Mesothelial cell of epicardium (in vitro differentiated cells): ENCODE results near the gene PADI3. TPM values are rescaled to one million over a fixed set of nuclear protein-coding genes. Genes with fewer than 3 reads are reported as not detected.

Source experiments
- DNase-seq, 2 experiments: peaks; one replicate each; pipeline ENCODE4 v3.0.0; 2021; ENCODE audit warnings: low spot score in 2 of 2; ENCODE audit not compliant: unreplicated experiment in 2 of 2
- H3K27ac Mint-ChIP-seq: 2 replicates; pipeline ENCODE4 v1.8.0; 2021; ENCODE audit warnings: mixed read lengths
- H3K27me3 Mint-ChIP-seq: 2 replicates; pipeline ENCODE4 v1.8.0; 2021; ENCODE audit warnings: low read depth, mixed read lengths
- H3K36me3 Mint-ChIP-seq: 2 replicates; pipeline ENCODE4 v1.8.0; 2021; ENCODE audit warnings: mixed read lengths
- H3K4me1 Mint-ChIP-seq: 2 replicates; pipeline ENCODE4 v1.8.0; 2021; ENCODE audit warnings: mixed read lengths
- H3K4me3 Mint-ChIP-seq: 2 replicates; pipeline ENCODE4 v1.8.0; 2021; ENCODE audit warnings: mild to moderate bottlenecking, moderate library complexity, mixed read lengths
- H3K9me3 Mint-ChIP-seq: 2 replicates; pipeline ENCODE4 v1.8.0; 2021; ENCODE audit warnings: mixed read lengths
- CTCF ChIP-seq: fragments of 200-600 bp; sonication (generic); IDR thresholded peaks from one replicate; pipeline ENCODE4 v1.5.0; 2021; ENCODE audit warnings: antibody characterized with exemption; ENCODE audit not compliant: unreplicated experiment
- total RNA-seq: library from RNA; stranded (reverse); gene quantifications from 3 replicates; pipeline ENCODE4 v1.2.1, GENCODE V29; 2021

PADI3 gene
- total RNA-seq, 1 donor from 2014 or later, result not detected

- Mint-ChIP-seq H3K4me1 (no peaks in the 10 kb centered on the region), H3K9me3 (no peaks in the 10 kb centered on the region), H3K4me3 (no peak overlapping the region), H3K27me3 (peaks cover 6% of the 10 kb centered on the region), H3K27ac (no peak overlapping the region), H3K36me3 (no peaks in the 10 kb centered on the region)
- no peak for DNase-seq
- no peak for TF ChIP-seq CTCF
Measured at GRCh38 chr1:17273096-17273495, 24.2 kb downstream of the PADI3 start.

GRCh38 chr1:17274186-17275170 is 25.6 kb downstream of the PADI3 start:
- H3K4me1 Mint-ChIP-seq, result no peaks in the 10 kb centered on the region
- peak in 1 of 2 experiments; percentile 63 for DNase-seq
- no peaks in the 10 kb centered on the region for H3K36me3 Mint-ChIP-seq
- no peak overlapping the region for H3K4me3 Mint-ChIP-seq
- H3K27me3 Mint-ChIP-seq, result peaks cover 6% of the 10 kb centered on the region
- H3K27ac Mint-ChIP-seq, result no peak overlapping the region
- no peaks in the 10 kb centered on the region for H3K9me3 Mint-ChIP-seq
- TF ChIP-seq CTCF, result peak; percentile 48

- peaks cover 3% of the 10 kb centered on the region for H3K4me1 Mint-ChIP-seq
- no peaks in the 10 kb centered on the region for H3K9me3 Mint-ChIP-seq
- no peak overlapping the region for H3K4me3 Mint-ChIP-seq
- peaks cover 6% of the 10 kb centered on the region for H3K27me3 Mint-ChIP-seq
- DNase-seq, result no peak
- H3K36me3 Mint-ChIP-seq, result no peaks in the 10 kb centered on the region
- no peak for TF ChIP-seq CTCF
- H3K27ac Mint-ChIP-seq, result no peak overlapping the region
Measured at GRCh38 chr1:17276568-17276967, 27.7 kb downstream of the PADI3 start.

GRCh38 chr1:17277511-17278159 is 28.7 kb downstream of the PADI3 start:
- no peak for DNase-seq
- no peaks in the 10 kb centered on the region for H3K9me3 Mint-ChIP-seq
- H3K4me1 Mint-ChIP-seq, result peaks cover 3% of the 10 kb centered on the region
- no peaks in the 10 kb centered on the region for H3K36me3 Mint-ChIP-seq
- peaks cover 13% of the 10 kb centered on the region for H3K27me3 Mint-ChIP-seq
- no peak for TF ChIP-seq CTCF
- H3K27ac Mint-ChIP-seq, result no peak overlapping the region
- H3K4me3 Mint-ChIP-seq, result no peak overlapping the region

GRCh38 chr1:17278996-17279830 is 30.3 kb downstream of the PADI3 start:
- DNase-seq, result no peak

More at GRCh38 chr1:17278996-17279830, 30.3 kb downstream of the PADI3 start:
- Mint-ChIP-seq H3K4me3 (no peak overlapping the region), H3K27me3 (peaks cover 20% of the 10 kb centered on the region), H3K9me3 (no peaks in the 10 kb centered on the region), H3K36me3 (no peaks in the 10 kb centered on the region), H3K4me1 (peaks cover 3% of the 10 kb centered on the region), H3K27ac (no peak overlapping the region)
- no peak for TF ChIP-seq CTCF
